Natural killer cell treated with Interleukin-12 subunit alpha and Interleukin-12 subunit beta and Interleukin-15 and Interleukin-18, amount 100 ng/mL, for 72 hours (primary cell): ENCODE data around the gene GFOD2. TPM values are rescaled to one million over a fixed set of nuclear protein-coding genes. Genes with fewer than 3 reads are reported as not detected.

Source experiments
- ATAC-seq, 2 donors: fragments of 150-1000 bp; cut with Tn5 transposase in 1 of 2; sonication (Bioruptor Pico), chemical (Tn5 transposase) in 1 of 2; 2 replicates each; pipeline ENCODE4 v1.10.0; 2021
- DNase-seq: peaks from one replicate; pipeline ENCODE4 v3.0.0; 2022; ENCODE audit warnings: low spot score
- H3K27ac Mint-ChIP-seq, 2 donors: 1 replicate in 1 of 2; 2 replicates in 1 of 2; pipeline ENCODE4 v1.8.0; 2022; ENCODE audit warnings: mixed read lengths in 2 of 2, mild to moderate bottlenecking in 1 of 2, moderate library complexity in 1 of 2
- H3K27me3 Mint-ChIP-seq, 2 donors: 1 replicate in 1 of 2; 2 replicates in 1 of 2; pipeline ENCODE4 v1.8.0; 2022; ENCODE audit warnings: mixed read lengths in 2 of 2
- H3K36me3 Mint-ChIP-seq: one replicate; pipeline ENCODE4 v1.8.0; 2022; ENCODE audit warnings: mixed read lengths
- H3K4me1 Mint-ChIP-seq, 2 donors: 1 replicate in 1 of 2; 2 replicates in 1 of 2; pipeline ENCODE4 v1.8.0; 2022; ENCODE audit warnings: low read depth in 2 of 2, mixed read lengths in 2 of 2, mild to moderate bottlenecking in 1 of 2
- H3K4me3 Mint-ChIP-seq: one replicate; pipeline ENCODE4 v1.8.0; 2022; ENCODE audit warnings: mixed read lengths
- H3K9me3 Mint-ChIP-seq: 2 replicates; pipeline ENCODE4 v1.8.0; 2022; ENCODE audit warnings: mixed read lengths
- total RNA-seq, 2 donors: library from RNA; stranded (reverse); gene quantifications; one replicate each; pipeline ENCODE4 v1.2.3, GENCODE V29; 2022

GFOD2 gene
- total RNA-seq, 2 donors from 2014 or later = 14.8 to 22.0 TPM

DNA sequence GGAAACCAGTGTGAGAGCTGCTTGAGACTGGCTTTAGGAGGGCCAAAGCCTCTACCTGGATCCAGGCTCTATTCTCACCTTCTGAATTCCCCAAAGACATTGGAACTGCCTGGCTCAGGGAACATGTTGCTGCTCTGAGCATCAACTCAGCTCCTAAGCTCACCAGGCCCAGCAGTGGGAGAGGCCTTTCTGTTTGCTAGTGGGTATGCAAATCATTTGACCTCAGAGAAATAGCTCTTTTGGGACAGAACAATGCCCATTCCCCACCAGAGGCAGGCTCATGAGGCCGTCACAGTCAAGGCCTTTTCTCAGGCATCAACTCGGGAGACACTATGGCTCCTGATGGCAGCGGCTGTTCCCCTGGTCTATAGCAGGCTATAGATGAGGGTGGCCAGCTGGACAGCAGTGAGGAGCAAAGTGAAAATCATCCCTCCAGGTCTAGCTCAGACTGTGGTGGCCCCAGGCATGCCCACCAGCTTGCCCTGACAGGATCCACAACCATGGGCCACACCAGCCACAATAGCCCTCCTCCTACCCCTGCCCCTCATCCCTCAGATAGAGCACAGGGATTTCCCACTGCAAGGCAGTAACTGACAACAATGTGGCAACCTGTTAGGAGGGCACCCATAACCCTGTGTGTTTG lies 30.4 kb upstream of the GFOD2 start:
- no peak overlapping the region for H3K4me3 Mint-ChIP-seq
- H3K27me3 Mint-ChIP-seq = no peaks in the 10 kb centered on the region

GRCh38 chr16:67748834-67749233 lies 29.7 kb upstream of the GFOD2 start:
- peaks cover 0 to 7% of the 10 kb centered on the region in 2 donors for H3K4me1 Mint-ChIP-seq
- H3K9me3 Mint-ChIP-seq = no peaks in the 10 kb centered on the region

More for the DNA sequence above, 30.4 kb upstream of the GFOD2 start:
- Mint-ChIP-seq H3K36me3 (no peaks in the 10 kb centered on the region), H3K4me1 (peaks cover 0 to 7% of the 10 kb centered on the region in 2 donors), H3K9me3 (no peaks in the 10 kb centered on the region), H3K27ac (no peak overlapping the region)
- DNase-seq (no peak), ATAC-seq (peak in 1 of 2 donors; percentile 36)

GRCh38 chr16:67746846-67747245 lies 27.7 kb upstream of the GFOD2 start:
- Mint-ChIP-seq H3K4me1 (peaks cover 0 to 7% of the 10 kb centered on the region in 2 donors), H3K4me3 (no peak overlapping the region), H3K9me3 (no peaks in the 10 kb centered on the region), H3K27ac (no peak overlapping the region), H3K36me3 (no peaks in the 10 kb centered on the region), H3K27me3 (no peaks in the 10 kb centered on the region)
- no peak for DNase-seq
- no peak for ATAC-seq

More at GRCh38 chr16:67748834-67749233, 29.7 kb upstream of the GFOD2 start:
- Mint-ChIP-seq H3K27ac (no peak overlapping the region), H3K36me3 (no peaks in the 10 kb centered on the region), H3K27me3 (no peaks in the 10 kb centered on the region), H3K4me3 (no peak overlapping the region)
- no peak for DNase-seq
- ATAC-seq = no peak

GRCh38 chr16:67741118-67741517 lies 22.0 kb upstream of the GFOD2 start:
- Mint-ChIP-seq H3K27ac (no peak overlapping the region), H3K36me3 (no peaks in the 10 kb centered on the region), H3K4me3 (no peak overlapping the region), H3K4me1 (peaks cover 0 to 4% of the 10 kb centered on the region in 2 donors), H3K27me3 (no peaks in the 10 kb centered on the region), H3K9me3 (no peaks in the 10 kb centered on the region)
- ATAC-seq = peak in 1 of 2 donors; percentile 48
- DNase-seq = no peak

DNA sequence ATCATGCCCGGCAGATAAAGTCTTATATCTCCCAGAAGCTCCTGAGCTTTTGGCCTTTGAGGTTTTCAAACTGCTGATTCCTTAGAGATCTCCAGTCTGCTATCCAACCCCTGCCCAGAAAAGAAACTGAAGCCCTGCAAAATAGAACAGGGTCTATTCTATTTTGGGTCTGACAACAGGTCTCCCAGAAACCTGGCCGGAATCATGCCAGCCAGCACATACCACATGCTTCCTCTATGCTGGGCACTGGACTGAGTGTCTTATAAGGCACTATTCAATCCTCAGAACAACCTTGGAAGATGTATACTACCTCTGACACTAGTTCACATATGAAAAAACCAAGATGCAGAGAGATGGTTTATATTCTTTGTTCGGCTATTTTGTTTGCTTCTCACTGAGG lies 21.3 kb upstream of the GFOD2 start:
- H3K27me3 Mint-ChIP-seq = no peaks in the 10 kb centered on the region
- H3K27ac Mint-ChIP-seq = no peak overlapping the region
- no peaks in the 10 kb centered on the region for H3K36me3 Mint-ChIP-seq
- no peak overlapping the region for H3K4me3 Mint-ChIP-seq
- no peak for ATAC-seq
- H3K9me3 Mint-ChIP-seq = no peaks in the 10 kb centered on the region
- H3K4me1 Mint-ChIP-seq = peaks cover 0 to 4% of the 10 kb centered on the region in 2 donors
- DNase-seq = no peak

- H3K36me3 Mint-ChIP-seq = no peaks in the 10 kb centered on the region
- peaks cover 0 to 4% of the 10 kb centered on the region in 2 donors for H3K4me1 Mint-ChIP-seq
- H3K4me3 Mint-ChIP-seq = no peak overlapping the region
- DNase-seq (no peak), ATAC-seq (no peak)
- H3K9me3 Mint-ChIP-seq = no peaks in the 10 kb centered on the region
- no peaks in the 10 kb centered on the region for H3K27me3 Mint-ChIP-seq
- H3K27ac Mint-ChIP-seq = no peak overlapping the region
Observed at GRCh38 chr16:67736858-67737257, 17.7 kb upstream of the GFOD2 start.

DNA sequence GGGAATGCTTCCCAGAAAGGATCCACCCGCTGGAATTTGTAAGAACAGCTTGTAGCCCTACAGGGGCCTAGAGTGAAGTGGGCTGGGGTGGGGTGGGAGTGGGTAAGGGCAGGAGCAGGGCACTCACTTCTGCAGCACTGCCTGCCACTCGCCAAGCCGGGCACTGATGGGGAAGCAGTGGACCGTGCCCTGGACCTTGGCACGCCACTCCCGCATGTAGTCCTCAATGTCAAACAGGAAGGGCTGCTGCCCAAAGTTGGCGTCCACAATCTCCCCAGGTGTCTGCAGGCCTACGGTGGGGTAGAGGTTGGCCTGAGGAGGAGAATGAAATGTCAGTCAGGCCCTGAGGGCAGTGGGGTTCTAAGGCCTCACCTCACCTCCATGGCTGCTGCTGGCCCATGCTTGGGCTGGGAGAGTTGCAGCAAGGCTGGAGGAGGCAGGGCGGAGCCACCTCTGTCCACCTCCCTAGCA lies 15.7 kb upstream of the GFOD2 start:
- no peak overlapping the region for H3K27ac Mint-ChIP-seq
- H3K9me3 Mint-ChIP-seq = no peaks in the 10 kb centered on the region
- ATAC-seq (no peak), DNase-seq (no peak)
- no peaks in the 10 kb centered on the region for H3K36me3 Mint-ChIP-seq
- no peaks in the 10 kb centered on the region for H3K27me3 Mint-ChIP-seq
- peaks cover 0 to 4% of the 10 kb centered on the region in 2 donors for H3K4me1 Mint-ChIP-seq
- no peak overlapping the region for H3K4me3 Mint-ChIP-seq

DNA sequence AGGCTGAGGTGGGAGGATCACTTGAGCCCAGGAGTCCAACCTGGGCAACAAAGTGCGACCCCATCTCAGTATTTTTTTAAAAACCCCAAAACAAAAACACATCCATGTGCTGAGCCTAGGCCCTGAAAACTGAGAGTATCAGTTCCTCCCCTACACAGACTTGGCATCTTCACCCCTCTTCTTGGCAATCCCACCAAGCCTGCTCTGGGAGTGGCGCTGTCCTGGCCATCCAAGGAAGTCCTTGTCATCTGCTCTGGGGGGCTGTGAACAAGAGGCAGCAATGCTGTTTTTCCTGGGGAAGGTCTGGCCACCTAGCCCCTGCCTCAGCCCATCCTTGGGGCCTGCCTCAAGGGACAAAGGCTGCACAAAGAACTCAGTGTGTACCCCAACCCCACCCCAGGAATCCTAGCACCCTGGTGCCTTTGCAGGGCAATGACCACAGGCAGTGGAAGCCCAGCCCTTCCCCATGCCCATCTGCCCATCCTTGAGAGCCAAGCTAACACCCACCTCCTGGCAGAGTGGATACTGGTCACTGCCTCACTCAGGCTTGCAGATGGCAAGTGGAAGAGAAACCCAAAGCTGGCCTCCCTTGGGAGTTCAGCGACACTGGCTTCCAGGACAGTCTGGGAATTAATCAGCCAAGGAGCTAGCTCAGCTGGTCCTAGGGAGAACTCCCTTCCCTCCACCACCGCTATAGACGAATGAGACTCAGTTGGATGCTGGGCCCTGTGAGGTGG lies 14.8 kb upstream of the GFOD2 start:
- no peaks in the 10 kb centered on the region for H3K27me3 Mint-ChIP-seq
- no peak overlapping the region for H3K27ac Mint-ChIP-seq
- DNase-seq (no peak), ATAC-seq (peak in 1 of 2 donors; percentile 12)
- no peaks in the 10 kb centered on the region for H3K9me3 Mint-ChIP-seq
- no peak overlapping the region for H3K4me3 Mint-ChIP-seq
- no peaks in the 10 kb centered on the region for H3K36me3 Mint-ChIP-seq
- H3K4me1 Mint-ChIP-seq = peaks cover 0 to 4% of the 10 kb centered on the region in 2 donors

DNA sequence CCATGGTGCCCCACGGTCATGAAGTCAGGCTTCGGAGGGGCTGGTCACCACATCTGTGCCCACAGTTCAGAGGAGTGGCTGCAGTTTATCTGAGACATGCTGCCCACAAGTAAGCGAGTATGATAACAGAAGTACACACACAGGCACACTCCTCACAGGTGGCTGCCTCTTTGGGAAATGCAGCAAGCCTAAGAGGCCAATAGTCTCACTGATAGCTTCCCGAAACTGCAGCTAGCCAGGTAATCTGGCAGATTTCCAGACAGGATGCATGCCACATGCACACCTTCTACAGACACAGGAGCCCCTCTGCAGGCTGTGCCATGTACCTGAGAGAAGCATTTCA lies 12.6 kb upstream of the GFOD2 start:
- H3K36me3 Mint-ChIP-seq = no peaks in the 10 kb centered on the region
- DNase-seq = no peak
- no peaks in the 10 kb centered on the region for H3K9me3 Mint-ChIP-seq
- peaks cover 0 to 4% of the 10 kb centered on the region in 2 donors for H3K4me1 Mint-ChIP-seq
- H3K4me3 Mint-ChIP-seq = no peak overlapping the region
- no peak overlapping the region for H3K27ac Mint-ChIP-seq
- ATAC-seq = no peak
- no peaks in the 10 kb centered on the region for H3K27me3 Mint-ChIP-seq

GRCh38 chr16:67731071-67731752 lies 12.1 kb upstream of the GFOD2 start:
- H3K27ac Mint-ChIP-seq = peak overlapping the region in 1 of 2 donors; percentile 40
- H3K36me3 Mint-ChIP-seq = no peaks in the 10 kb centered on the region
- no peaks in the 10 kb centered on the region for H3K4me1 Mint-ChIP-seq
- no peak overlapping the region for H3K4me3 Mint-ChIP-seq
- H3K9me3 Mint-ChIP-seq = no peaks in the 10 kb centered on the region
- no peak for ATAC-seq
- no peaks in the 10 kb centered on the region for H3K27me3 Mint-ChIP-seq
- DNase-seq = no peak

DNA sequence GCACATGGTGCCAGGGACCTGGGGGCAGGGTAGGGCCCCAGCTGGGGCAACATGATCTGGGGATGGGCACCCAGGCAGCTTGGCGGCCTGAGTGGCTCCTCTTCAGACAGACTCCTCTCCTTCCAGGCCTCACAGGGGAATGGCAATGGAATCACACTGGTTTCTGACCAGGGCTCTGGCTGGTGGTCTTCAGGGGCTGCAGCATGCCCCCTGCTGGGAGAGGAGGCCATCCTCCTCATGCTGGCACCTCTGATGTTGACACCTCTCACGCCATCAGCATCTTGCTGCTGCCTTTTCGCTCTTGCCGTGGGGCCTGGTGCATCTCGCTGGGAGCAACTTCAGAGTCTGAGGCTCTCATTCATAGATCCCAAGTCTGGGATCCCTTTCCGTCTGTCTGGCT lies 11.2 kb upstream of the GFOD2 start:
- no peaks in the 10 kb centered on the region for H3K36me3 Mint-ChIP-seq
- no peak overlapping the region for H3K27ac Mint-ChIP-seq
- ATAC-seq (no peak), DNase-seq (no peak)
- no peak overlapping the region for H3K4me3 Mint-ChIP-seq
- no peaks in the 10 kb centered on the region for H3K4me1 Mint-ChIP-seq
- no peaks in the 10 kb centered on the region for H3K27me3 Mint-ChIP-seq
- no peaks in the 10 kb centered on the region for H3K9me3 Mint-ChIP-seq

GRCh38 chr16:67729636-67730248 lies 10.6 kb upstream of the GFOD2 start:
- H3K9me3 Mint-ChIP-seq = no peaks in the 10 kb centered on the region

DNA sequence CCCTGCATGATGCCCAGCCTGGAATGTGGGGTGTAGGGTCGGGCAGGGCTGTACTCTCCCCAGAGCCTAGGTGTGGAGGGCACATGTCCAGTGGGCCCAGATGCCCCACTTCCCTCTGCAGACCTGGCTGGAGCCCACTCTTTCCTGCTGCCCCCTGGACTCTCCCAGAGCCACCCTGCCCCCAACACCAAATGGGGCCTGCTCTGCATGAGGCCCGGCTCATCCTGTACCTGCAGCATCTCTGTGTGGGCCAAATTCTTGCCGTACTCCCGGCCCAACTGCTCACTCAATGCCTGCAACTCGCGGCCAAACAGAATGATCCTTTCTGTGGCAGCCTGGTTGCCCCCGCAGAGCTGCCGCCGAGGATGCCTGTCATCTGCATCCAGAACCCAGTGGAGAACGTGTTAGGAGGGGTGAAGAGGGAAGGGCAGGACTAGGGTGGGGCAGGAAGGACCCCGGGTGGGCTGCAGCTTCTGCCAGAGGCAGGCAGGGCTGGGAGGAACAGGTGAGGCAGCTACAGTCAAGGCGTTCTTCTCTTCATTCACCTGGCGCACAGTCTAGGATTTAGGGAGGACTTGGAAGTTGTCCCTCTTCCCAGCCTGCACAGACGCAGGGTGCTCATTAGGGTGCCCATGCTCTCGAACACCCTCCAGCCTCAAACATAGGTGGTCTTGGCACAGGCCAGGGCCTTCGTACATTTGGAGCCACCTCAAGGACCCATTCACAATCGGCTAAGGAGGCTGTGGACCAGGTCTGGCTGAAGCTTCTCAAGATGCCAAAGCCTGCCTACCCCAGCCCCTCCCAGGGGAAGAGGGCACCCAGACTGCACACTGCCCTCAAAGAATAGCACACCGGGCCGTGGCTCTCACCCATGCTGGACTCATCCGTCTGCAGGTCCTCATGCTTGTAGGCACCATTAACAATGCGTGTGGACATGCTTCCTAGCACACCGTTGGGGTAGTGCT lies 8.7 kb upstream of the GFOD2 start:
- no peaks in the 10 kb centered on the region for H3K36me3 Mint-ChIP-seq
- H3K4me1 Mint-ChIP-seq = no peaks in the 10 kb centered on the region
- no peaks in the 10 kb centered on the region for H3K9me3 Mint-ChIP-seq
- ATAC-seq = no peak
- H3K27ac Mint-ChIP-seq = no peak overlapping the region
- no peak for DNase-seq
- H3K4me3 Mint-ChIP-seq = no peak overlapping the region
- no peaks in the 10 kb centered on the region for H3K27me3 Mint-ChIP-seq

More at GRCh38 chr16:67729636-67730248, 10.6 kb upstream of the GFOD2 start:
- H3K4me3 Mint-ChIP-seq = no peak overlapping the region
- ATAC-seq = no peak
- H3K27me3 Mint-ChIP-seq = no peaks in the 10 kb centered on the region
- H3K36me3 Mint-ChIP-seq = no peaks in the 10 kb centered on the region
- DNase-seq = no peak
- no peak overlapping the region for H3K27ac Mint-ChIP-seq
- H3K4me1 Mint-ChIP-seq = no peaks in the 10 kb centered on the region
